Activated CD4-positive, alpha-beta T cell treated with anti-CD3 and anti-CD28 coated beads, Interleukin-2, amount 50 U/mL, for 48 hours (primary cell): ENCODE results near the gene LRRC73.
"Not testable (repeated sequence)": the region's sequence is repeated elsewhere in the genome, so short reads cannot be mapped to it uniquely, and the experiment has no call there.

Source experiments
- DNase-seq, 2 experiments: peaks; one replicate each; pipeline ENCODE4 v3.0.0-alpha.2; 2020

LRRC73 gene

DNA sequence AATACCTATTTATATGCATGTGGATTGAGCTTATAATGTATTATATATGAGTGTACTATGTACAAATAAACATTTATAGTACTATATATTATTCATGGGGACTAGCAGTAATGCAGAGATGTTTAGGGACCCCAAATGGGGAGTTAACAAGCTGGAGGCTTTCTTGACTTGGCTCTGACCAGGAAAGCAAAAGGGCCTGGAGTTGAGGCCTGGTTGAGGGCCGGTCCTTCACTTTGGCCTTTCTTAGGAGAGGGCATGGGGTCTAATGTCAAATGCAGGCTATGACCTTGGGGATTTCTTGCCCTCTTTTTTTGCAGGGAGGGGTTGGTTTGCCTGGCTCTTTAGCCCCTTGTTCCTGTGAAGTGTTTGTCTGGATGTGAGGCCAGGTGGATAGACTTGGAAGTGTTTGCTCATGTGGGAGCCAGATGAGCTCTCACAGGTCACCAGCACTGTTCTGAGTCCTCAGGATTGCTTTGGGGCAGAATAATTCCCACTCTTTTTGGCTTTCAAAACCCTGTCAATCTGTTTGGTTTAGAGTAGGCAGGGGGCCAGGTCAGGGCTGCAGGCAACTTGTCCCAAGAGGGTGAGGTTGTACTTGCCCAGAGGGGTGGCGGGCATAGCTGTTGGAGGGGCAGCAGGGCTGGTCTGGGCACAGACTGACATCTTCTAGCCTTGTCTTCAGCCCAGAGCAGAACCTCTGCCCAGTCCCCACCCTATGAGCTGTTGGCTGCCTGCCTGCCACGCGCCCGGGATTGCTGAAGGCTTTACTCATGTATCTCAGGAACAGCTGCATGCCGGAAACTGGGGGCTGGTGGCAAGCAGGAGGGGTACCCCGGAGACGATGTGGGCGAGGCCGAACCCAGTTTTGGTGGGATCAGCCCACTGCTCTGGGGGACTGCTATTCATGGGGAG lies 18.1 kb downstream of the LRRC73 start:
- no peak for DNase-seq

DNA sequence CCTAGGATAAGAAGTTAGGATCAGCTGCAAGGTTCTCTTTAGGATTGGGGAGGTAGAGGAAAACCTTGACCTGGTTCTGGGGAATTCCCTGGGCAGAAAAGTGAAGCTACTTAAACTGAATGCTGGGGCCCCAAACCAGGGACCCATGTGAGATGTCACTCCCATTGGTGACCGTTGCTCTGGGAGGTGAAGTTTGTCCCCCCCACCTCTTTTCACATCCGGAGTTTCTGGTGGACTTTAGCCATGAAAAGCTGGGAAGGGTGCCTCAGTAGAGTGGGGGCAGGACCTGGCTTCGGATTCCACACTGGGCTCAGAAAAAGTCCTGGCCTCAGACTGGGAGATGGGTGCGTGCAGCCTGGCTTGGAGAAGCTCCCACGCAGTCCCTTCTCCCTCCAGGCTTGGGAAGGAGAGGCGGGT lies 19.6 kb downstream of the LRRC73 start:
- DNase-seq, result no peak

DNA sequence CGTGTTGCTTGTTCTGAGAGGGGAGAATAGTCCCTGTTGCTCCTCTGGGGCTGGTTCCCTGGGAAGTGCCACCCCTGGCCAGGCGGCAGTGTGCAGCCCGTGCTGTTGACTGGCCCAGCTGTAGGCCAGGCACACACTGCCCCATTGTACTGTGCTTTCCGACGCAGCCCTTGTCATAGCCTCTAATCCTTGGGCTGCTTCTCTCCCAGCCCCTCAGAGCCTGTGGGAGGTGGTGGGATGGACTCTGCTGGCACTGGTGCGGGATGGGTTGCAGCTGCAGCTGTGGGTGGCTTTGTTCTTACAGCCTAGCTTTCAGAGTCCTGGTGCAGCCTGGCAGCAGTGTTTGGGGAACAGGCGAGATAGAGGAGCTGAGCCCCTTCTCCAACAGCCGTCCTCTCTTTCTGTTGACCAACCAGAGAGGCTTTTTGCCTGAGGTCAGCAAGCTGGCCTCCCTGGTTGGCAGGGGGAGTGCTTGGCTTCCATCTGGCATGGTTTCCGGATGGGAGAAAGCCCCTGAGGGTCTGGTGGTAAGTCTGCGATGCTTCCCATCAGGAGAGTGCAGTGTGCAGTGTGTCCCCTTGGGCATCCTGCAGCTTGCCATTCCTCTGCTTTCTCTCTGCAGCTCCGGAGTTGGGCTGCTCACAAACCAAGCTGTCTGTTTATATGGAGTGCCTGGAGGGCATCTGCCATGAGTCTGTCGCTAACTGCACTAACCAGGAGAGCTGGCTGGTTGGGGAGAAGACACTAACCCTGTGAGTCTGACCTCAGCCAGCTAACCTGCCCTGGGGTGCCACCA lies 20.7 kb downstream of the LRRC73 start:
- no peak for DNase-seq

DNA sequence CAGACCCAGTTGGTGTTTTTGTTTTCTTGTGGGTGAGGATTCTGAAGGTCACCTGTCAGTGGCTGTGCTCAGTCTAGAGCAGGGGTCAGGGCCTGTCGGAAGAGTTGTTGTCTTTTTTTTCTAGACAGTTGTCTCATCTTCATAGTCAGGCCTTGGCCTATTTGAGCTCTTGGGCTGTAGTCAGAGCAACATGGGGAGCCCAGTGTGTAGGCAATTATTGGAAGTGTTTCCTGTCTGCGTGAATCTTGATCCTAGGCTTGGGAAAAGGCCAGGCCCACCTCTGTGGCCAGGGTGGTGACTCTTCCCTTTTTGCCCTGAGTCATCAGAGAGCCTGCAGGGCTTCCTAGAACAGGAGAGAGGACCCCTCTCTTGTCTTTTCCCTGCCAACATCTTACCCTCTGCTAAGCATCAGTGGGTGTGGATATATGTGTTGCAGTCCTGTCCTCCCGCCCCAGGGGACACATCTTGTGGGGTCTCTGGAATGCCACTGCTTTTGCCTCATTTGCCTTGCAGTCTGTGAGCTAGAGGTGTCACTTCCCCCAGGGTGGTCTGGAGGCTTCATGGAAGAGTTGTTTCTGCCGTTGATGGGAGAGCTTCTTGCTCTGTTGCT lies 21.4 kb downstream of the LRRC73 start:
- DNase-seq, result no peak

DNA sequence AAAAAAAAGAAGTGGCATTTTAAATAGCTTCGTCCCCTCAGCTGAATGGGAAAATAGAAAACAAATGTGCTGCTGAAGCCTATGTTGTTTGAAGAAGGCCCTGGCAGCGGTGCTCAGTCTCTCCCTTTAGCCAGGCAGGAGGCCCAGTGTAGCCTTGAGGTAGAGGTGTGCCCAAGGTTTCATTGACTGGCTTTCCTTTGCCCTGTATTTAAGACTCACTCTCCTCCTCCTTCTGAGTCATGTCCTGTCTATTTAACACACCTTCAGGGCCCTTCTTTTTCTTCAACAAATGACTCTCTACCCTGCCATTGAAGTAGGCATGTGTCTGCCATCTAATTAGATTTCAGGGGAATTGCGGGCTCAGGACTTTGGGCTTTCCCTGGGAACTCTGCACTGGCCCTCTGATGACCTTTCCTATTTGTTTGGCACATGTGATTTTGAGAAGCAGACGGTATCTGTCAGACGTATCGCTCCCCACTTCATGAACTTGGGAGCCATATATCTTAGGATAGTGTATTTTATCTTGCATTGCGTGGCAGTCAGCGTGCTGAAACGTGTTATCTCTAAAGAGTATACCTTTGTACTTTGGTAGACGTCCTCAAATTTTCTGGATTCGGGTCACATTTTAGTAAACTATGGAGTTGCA lies 28.4 kb downstream of the LRRC73 start:
- no peak for DNase-seq

DNA sequence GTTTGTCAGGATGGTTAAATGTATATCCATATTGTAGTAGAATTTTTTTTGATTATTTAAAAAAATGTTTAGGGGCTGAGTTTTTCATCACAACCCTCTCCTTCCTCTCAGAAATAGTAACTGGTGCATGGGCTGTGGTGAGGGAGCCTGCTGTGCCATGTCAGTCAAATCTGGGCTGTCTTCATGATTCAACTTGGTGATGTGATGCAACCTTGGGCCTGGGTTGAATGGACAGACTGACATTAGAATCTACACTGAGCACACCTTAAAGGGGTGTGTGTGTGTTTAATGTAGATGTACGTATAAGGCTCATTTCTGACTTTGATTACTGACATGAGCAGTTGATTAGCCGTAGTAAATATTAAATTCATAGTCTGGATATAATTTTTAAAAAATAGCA lies 29.1 kb downstream of the LRRC73 start:
- DNase-seq, result no peak

DNA sequence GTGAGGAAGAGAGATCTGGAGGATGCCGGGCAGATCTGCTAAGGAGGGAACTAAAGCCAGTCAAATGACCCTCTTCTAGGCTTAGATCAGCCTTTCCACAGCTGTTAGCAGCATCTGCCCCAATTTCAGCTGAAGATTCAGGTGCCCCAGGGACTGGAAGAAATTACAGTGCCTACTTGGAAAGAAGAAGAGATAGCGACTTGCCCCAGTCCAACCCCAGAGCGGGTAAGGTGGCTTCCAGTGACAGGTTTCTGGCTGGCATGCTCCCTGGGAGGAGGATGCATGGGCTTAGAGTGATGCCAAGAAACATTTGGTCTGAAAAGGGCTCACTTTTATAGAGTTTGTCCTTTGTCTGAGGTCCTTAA lies 32.2 kb downstream of the LRRC73 start:
- peak in 1 of 2 experiments; percentile 9 for DNase-seq

DNA sequence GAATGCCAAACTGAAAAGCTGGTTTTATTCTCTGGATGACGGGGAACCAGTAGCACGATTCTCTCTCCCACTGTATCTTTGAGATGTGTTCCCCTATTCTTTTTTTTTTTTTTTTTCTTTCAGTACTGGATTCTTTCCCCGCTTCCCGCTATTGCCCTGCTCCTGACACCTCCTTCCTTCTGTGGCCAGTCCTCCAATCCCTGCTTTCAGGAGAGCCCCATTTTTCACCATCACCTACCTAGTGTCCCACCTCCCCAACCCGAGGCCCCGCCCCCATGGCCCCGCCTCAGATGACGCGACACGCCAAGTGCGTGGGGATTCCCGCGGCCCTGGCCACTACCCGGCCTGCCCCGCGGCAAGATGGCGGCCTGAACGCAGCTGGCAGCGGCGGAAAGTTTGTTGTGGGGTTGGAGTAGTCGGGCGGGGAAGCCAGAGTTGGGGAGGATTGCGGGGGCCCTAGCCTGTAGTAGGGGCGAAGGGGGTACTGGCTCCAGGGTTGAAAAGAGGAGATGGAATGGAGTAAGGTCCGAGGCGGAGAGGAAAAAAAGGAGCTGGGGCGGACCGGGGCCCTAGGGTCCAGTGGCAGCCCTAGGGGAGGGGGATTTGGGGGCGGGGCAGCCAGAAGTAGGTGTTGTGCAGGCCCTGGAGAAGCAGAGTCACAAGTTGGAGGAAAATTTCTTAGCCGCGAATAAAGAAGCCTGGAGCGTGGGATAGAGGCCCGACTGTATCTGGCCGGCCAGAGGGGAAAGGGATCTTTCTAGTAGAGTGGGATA lies 32.7 kb downstream of the LRRC73 start, which contains the start of gene TJAP1:
Gene TJAP1 (plus strand): TSS at position 336 of the 773 bp plus-strand sequence. CDS start 21,432 bp downstream, outside the sequence.
- DNase-seq, result peak; percentile 99

DNA sequence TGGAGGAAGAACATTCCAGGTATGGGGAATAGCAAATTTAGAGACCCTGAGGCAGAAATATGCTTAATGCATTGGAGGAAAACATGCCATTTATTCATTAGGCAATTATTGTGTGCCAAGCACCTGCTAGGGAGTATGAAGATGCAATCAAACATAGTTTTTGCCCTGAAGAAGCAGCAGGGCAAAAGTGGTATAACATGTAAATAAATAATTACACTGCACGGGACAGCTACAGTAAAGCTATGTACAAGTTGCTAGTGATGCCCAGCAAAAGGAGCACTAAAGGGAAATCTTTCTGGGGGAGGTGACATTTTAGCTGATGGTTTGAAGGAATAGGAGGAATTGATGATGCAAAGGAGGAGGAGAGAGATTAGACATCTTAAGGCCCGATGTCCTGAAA lies 33.4 kb downstream of the LRRC73 start:
- no peak for DNase-seq

DNA sequence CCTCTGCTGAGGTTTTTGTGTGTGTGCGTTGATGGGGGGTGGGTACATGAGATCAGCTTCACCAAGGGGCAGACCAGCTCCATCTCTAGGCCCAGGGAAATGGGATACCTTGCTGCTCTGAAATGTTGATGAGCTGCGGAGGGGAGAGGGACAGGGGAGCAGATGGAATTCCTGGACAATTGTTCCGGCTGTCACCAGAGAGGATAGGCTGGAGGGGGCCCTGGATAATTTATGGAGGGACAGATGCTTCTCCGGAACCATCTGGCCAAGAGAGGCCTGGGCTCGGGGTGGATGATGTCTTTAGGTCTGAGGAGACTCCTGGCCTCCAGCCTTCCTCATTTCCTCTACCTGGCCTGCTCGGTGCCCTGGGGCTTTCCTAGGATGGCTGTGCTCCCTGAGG lies 34.6 kb downstream of the LRRC73 start:
- no peak for DNase-seq

DNA sequence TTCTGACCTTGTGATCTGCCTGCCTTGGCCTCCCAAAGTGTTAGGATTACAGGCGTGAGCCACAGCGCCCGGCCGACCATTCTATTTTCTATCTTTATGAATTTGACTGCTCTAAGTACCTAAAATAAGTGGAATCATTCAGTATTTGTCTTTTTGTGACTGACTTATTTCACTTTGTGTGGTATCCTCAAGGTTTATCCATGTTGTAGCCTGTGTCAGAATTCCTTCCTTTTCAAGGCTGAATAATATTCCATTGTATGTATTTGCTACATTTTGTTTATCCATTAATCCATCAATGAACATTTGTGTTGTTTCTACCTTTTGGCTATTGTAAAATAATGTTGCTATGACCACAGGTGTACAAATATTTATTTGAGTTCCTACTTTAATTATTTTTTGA lies 37.6 kb downstream of the LRRC73 start:
- DNase-seq, result no peak

DNA sequence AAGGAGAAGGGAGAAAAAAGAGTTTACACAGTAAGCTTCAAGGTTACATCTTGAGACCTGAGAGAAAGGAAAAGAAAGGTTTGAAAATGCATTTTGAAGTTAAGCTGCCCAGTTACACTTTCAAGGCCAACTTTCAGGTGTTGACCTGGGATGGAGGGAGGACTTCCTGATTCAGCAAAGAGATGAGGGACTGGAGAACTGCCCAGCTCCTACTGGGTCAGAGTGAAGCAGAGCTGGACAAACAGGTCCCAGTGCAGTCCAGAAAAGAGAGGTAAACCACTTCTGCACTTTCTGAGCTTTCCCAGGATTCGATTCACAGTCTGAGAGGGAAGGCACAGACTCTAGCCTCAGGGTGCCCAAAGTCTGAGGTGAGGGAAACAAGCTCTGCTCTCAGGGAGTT lies 38.7 kb downstream of the LRRC73 start:
- DNase-seq, result no peak

DNA sequence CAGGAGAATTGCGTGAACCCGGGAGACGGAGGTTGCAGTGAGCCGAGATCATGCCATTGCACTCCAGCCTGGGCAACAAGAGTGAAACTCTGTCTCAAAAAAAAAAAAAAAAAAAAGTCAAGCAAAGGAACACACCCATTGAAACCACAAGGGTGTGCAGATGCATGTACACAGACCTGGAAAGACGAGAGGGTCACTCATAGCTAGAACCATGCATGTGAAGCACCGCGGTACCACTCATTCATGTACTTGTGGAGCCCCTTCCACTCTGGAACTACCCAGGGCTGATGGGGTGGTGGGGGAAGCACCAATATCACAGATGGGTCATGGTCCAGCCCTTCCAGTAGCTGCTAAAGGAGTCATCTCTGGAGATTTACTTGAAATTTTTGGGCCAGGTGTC lies 40.2 kb downstream of the LRRC73 start:
- no peak for DNase-seq

DNA sequence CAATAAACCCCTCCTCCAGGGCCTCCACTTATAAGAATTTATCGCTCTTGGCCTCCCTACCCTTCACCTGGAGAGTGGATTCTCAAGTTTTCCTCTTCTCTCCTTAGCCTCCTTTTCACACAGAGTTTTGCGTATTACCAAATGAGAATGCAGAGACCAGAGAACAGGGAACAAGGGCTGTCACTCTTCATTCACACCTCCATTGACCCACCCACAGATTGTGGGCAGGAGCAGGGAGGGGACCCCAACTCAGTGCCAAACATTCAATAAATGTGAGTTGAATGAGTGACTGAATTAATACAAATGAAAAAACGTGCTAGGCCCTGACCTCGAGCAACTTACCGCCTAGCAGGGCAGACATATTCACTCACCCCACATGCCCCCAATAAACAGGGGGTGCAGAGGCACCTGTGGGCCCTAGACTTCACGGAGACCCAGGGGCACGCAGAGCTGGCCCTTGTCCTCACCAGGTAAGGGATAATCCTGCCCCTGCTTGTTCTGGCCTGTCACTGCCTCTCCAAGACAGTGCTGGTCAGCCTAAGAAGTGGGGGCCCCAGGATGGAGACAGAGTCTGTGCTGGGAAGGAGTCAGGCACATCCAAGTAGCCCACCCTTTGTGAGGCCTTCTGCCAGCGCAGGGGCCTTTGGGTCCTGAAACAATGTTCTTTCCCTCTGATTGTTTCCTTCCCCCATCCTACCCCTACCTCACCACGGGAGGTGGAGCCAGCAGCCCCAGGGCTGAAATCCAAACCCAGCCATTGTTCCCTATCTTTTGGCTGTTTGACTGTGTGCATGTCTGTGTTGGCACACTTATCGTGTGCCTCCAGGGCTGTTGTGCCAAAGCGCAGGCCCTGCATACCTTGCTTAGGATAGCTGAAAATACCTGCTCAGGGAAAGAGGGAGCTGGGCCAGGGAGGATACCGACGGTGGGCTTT lies 41.1 kb downstream of the LRRC73 start:
- no peak for DNase-seq

DNA sequence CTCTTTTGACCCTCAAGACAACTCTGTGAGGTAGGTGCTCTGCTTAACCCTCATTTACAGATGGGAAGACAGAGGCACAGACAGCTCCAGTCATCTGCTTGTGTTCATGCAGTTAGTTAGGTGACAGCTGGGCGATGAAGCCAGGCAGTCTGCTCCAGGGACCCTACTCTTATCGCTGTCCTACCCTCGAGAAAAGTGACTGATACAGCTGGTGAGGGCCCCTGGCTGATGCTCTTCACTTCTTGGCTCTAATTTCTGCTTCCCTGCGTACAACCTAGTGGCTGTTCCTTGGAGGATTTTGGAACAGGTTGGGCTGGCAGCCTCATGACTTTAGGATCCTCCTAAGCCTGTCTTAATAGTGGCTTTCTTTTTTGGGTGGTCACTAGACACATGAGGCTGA lies 41.9 kb downstream of the LRRC73 start:
- no peak for DNase-seq

DNA sequence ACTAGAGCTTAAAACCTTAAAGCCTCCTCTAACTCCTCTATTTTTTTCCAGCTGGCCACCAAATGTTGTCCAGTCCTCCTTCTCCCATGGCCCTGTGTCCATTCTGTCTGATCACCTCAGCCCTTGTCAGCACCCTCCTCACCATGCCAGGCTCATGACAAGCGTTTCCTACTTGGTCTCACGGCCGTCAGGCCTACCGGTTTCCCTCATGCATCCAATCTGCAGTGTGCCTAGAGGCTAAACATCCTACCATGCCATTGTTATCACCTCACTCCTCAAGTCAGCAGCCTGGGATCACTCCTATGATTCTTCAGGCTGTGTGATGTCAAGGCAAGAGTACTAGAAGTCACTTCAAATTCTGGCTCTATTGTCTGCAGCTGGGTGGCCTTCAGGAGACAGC lies 42.4 kb downstream of the LRRC73 start:
- DNase-seq, result no peak

DNA sequence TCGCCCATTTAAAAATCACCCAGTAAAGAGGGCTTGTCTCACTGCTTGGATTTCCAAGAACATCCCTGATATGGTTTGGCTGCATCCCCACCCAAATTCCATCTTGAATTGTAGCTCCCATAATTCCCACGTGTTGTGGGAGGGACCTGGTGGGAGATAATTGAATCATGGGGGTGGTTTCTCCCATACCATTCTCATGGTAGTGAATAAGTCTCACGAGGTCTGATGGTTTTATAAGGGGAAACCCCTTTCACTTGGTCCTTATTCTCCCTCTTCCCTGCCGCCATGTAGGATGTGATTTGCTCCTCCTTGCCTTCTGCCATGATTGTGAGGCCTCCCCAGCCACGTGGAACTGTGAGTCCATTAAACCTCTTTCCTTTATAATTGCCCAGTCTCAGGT lies 42.9 kb downstream of the LRRC73 start:
- DNase-seq, result not testable (repeated sequence)

DNA sequence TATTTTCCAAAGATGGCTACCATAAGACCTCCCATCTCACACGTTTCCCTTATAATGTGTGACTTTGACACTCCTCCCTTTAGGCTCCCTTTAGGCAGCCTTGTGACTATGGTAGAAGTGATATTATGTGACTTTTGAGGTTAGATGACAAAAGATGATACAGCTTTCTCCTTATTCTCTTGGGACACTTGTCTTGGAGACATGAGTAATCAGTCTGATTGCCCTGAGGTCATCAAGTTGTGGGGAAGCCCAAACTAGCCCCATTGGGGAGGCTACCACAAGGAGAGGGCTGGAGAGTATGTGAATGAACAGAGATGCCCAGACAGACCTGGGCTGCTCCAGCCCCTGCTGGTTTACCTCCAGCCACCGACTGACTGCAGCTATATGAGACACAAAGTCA lies 44.2 kb downstream of the LRRC73 start:
- DNase-seq, result no peak

DNA sequence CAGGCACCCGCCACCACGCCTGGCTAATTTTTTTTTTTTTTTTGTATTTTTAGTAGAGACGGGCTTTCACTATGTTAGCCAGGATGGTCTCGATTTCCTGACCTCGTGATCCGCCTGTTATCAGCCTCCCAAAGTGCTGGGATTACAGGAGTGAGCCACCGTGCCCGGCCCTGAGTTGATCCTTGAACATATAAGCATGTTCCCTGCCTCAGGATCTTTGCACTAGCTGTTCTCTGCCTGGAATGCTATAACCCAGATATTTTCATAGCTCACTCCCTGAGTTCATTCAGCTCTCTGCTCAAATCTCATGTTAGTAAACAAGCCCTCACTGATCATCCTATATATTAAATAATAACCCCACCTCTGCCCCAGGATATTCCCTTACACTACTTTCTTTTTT lies 45.8 kb downstream of the LRRC73 start:
- no peak for DNase-seq

DNA sequence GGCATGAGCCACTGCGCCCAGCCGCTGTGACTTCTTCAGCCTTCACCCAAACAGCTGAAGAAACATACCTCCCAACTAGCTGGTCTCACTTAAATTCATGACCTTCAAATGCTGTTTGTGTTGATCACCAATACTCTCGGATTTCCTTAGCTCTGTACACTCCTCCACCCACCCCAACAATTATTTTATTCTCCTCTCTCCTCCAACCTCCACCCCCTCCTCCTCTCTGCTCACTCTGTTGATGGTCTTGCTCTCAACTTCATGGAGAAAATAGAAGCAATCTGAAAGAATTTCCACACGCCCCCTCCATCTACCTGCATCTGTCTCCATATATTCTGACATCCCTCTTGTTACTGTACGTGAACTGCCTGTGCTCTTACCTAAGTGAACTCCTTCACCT lies 48.2 kb downstream of the LRRC73 start:
- DNase-seq, result no peak

DNA sequence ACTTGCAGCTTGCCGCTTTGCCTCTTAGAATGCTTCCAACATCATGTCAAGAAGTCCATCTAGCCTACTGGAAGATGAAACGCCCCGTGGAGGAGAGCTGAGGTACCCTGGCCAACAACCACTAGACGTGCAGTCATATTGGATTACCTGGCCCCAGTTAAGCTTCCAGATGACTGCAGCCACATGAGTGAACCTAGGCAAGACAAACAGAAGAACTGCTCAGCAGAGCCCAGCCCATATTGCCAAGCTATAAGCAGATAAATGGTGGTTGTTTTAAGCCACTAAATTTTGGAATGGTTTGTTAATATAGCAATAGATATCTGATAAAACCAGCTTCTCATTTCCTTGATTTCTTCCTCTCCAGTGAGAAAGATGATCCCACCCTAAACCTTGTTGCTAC lies 50.1 kb downstream of the LRRC73 start:
- DNase-seq, result no peak
